ENCODE data around the gene BGLAP.

DNA sequence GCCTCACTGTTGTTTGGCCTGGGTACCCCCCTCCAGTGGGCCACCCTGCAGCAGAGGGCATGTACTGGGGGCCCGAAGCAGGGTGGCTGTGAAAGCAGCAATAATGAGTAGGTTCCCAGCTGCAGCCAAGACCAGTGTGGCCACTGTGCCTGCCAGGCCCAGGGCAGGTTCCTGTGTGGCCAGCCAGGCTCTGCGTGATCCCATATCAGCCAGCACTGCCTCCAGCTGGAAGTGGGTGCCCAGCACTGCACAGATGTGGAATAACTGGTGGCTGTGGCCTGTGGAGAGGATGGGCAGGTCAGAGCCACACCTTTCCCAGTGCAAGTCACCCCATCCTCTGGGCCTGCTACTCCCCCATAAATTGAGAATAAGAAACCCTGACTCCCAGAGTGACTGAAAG, 2.1 kb downstream of the BGLAP start:
- TF ChIP-seq CTCF (IDR thresholded peaks at IDR 0.05) (no peak), IRF3 (IDR thresholded peaks at IDR 0.05; ENCODE audit: low read depth, low read length) (no peak)
